ENCODE measurements around the gene AQP12B.
"Not testable (repeated sequence)": the region's sequence is repeated elsewhere in the genome, so short reads cannot be mapped to it uniquely, and the experiment has no call there.

GRCh38 chr2:240674461-240675184 lies 8.1 kb downstream of the AQP12B start:
- not testable (repeated sequence) for TF ChIP-seq CTCF, POLR2A (IDR thresholded peaks at IDR 0.05)

Data from right lobe of liver (tissue), 4 donors.